HCT116 (cell line): ENCODE results near the gene WDR4. TPM values are rescaled to one million over a fixed set of nuclear protein-coding genes. Genes with fewer than 3 reads are reported as not detected.

Experiments
- ATAC-seq: fragments of 200-7000 bp; cut with Tn5 transposase; 2 replicates; pipeline ENCODE4 v1.9.1; 2020; ENCODE audit warnings: mild to moderate bottlenecking, moderate library complexity
- BruUV-seq: library from RNA; stranded (reverse); fragments of 400-500 nt; replicated peaks from 2 replicates; lab custom pipeline; 2021; lab: Mats Ljungman, UMichigan
- CTCF ChIA-PET: fragments of 300-600 bp; sonication (Branson Sonifier 250); formaldehyde crosslinking; loops from one replicate; lab custom pipeline; 2021; ENCODE audit warnings: antibody characterized with exemption; lab: Charles Lee
- POLR2A ChIA-PET: fragments of 300-600, 350-600 bp; sonication (Branson Sonifier 250); formaldehyde crosslinking; loops from one replicate; lab custom pipeline; 2021; ENCODE audit warnings: antibody characterized with exemption; lab: Charles Lee
- RAD21 ChIA-PET, 2 experiments: fragments of 300-600 bp; sonication (Branson Sonifier 250); formaldehyde crosslinking; loops; one replicate each; lab custom pipeline; 2023; ENCODE audit warnings: low total read pairs in 2 of 2; ENCODE audit not compliant: uncharacterized antibody in 2 of 2, unreplicated experiment in 2 of 2, low non-redundant PET in 1 of 2; lab: Charles Lee
- DNase-seq: peaks from one replicate; pipeline ENCODE4 v3.0.0-alpha.2; 2010; ENCODE audit warnings: low read depth, low spot score
- H2AFZ ChIP-seq: fragments of 200-600 bp; shearing (Covaris generic), sonication (generic); 2 replicates; pipeline ENCODE4 v1.6.1; 2017; ENCODE audit warnings: low read depth, mixed run types, mixed read lengths, antibody characterized with exemption, low read length; ENCODE audit not compliant: poor library complexity, severe bottlenecking
- H3K27ac ChIP-seq: 2 replicates; pipeline ENCODE4 v1.5.1; 2012; ENCODE audit warnings: low read depth, low read length
- H3K27me3 ChIP-seq: fragments of 200-600 bp; sonication (generic); 2 replicates; pipeline ENCODE4 v1.6.1; 2016; ENCODE audit warnings: mixed run types, low read length, mixed read lengths; ENCODE audit not compliant: insufficient read depth
- H3K36me3 ChIP-seq, 2 experiments: fragments of 200-500 bp in 1 of 2; fragments of 200-600 bp in 1 of 2; sonication (Bioruptor generic) in 1 of 2; sonication (generic) in 1 of 2; 2 replicates each; pipeline versions ENCODE4 v1.5.1 to v1.6.1; 2014 to 2016; ENCODE audit warnings: low read length in 2 of 2, inconsistent platforms in 1 of 2, mixed read lengths in 1 of 2, mixed run types in 1 of 2; ENCODE audit not compliant: insufficient read depth in 2 of 2, control insufficient read depth in 1 of 2
- H3K4me1 ChIP-seq, 2 experiments: fragments of 200-600 bp in 1 of 2; sonication (generic) in 1 of 2; 2 replicates each; pipeline versions ENCODE4 v1.5.1 to v1.6.1; 2012 to 2017; ENCODE audit warnings: low read length in 2 of 2, inconsistent platforms in 1 of 2, mild to moderate bottlenecking in 1 of 2, mixed read lengths in 1 of 2, mixed run types in 1 of 2, moderate library complexity in 1 of 2; ENCODE audit not compliant: insufficient read depth in 2 of 2, control insufficient read depth in 1 of 2
- H3K4me2 ChIP-seq: fragments of 200-600 bp; sonication (generic); 2 replicates; pipeline ENCODE4 v1.6.1; 2017; ENCODE audit warnings: mixed run types, low read length, mixed read lengths
- H3K4me3 ChIP-seq, 2 experiments: fragments of 200-600 bp in 1 of 2; sonication (generic) in 1 of 2; replicated peaks in 1 of 2; 2 replicates each; pipeline ENCODE4 v1.5.1; 2011 to 2016; ENCODE audit warnings: low read length in 2 of 2, control low read depth in 1 of 2, low read depth in 1 of 2, mild to moderate bottlenecking in 1 of 2, mixed read lengths in 1 of 2, mixed run types in 1 of 2
- H3K79me2 ChIP-seq: fragments of 200-600 bp; sonication (generic); 2 replicates; pipeline ENCODE4 v1.6.1; 2017; ENCODE audit warnings: mild to moderate bottlenecking, mixed run types, low read length, moderate library complexity, mixed read lengths; ENCODE audit not compliant: insufficient read depth
- H3K9ac ChIP-seq: fragments of 200-600 bp; sonication (generic); 2 replicates; pipeline ENCODE4 v1.6.1; 2016; ENCODE audit warnings: low read length, mixed read lengths
- H3K9me2 ChIP-seq: fragments of 200-600 bp; sonication (generic), shearing (Covaris generic); 2 replicates; pipeline ENCODE4 v1.6.1; 2017; ENCODE audit warnings: mixed run types, mild to moderate bottlenecking, moderate library complexity; ENCODE audit not compliant: insufficient read depth
- H3K9me3 ChIP-seq, 2 experiments: fragments of 200-500 bp in 1 of 2; fragments of 200-600 bp in 1 of 2; sonication (Bioruptor generic) in 1 of 2; sonication (generic) in 1 of 2; 2 replicates each; pipeline ENCODE4 v1.6.1; 2014 to 2017; ENCODE audit warnings: low read length in 2 of 2, mixed read lengths in 2 of 2, inconsistent platforms in 1 of 2, low read depth in 1 of 2, mild to moderate bottlenecking in 1 of 2, mixed run types in 1 of 2, moderate library complexity in 1 of 2; ENCODE audit not compliant: control insufficient read depth in 1 of 2, insufficient read depth in 1 of 2
- H4K20me1 ChIP-seq: fragments of 200-600 bp; sonication (generic), shearing (Covaris generic); 2 replicates; pipeline ENCODE4 v1.6.1; 2017; ENCODE audit warnings: mixed run types, mild to moderate bottlenecking, moderate library complexity; ENCODE audit not compliant: insufficient read depth
- ATF3 ChIP-seq: IDR thresholded peaks from 2 replicates; pipeline ENCODE4 v1.6.1; 2012
- ELF1 ChIP-seq: IDR thresholded peaks from 2 replicates; pipeline ENCODE4 v1.6.1; 2012; ENCODE audit warnings: low read depth, borderline replicate concordance
- MAX ChIP-seq: IDR thresholded peaks from 2 replicates; pipeline ENCODE4 v1.6.1; 2012
- POLR2A ChIP-seq: IDR thresholded peaks from 2 replicates; pipeline ENCODE4 v1.7.0; 2011; ENCODE audit warnings: borderline replicate concordance; ENCODE audit not compliant: insufficient read depth, insufficient read length; ENCODE audit errors: extremely low read depth
- SRF ChIP-seq: IDR thresholded peaks from 2 replicates; pipeline ENCODE4 v1.6.1; 2012; ENCODE audit warnings: low read depth
- ZNF274 ChIP-seq: fragments of 200-500 bp; sonication (Bioruptor generic); IDR thresholded peaks from 2 replicates; pipeline ENCODE4 v1.6.1; 2014; ENCODE audit warnings: mild to moderate bottlenecking, low read depth, low read length, inconsistent platforms
- intact Hi-C: fragments of 100-400 bp; cut with micrococcal nuclease; formaldehyde crosslinking; loops from 2 replicates; pipeline ENCODE4 v1.10.0; 2022
- total RNA-seq: library from RNA; stranded (reverse); gene quantifications from one replicate; pipeline ENCODE4 v1.2.1, GENCODE V29; 2021; ENCODE audit not compliant: unreplicated experiment

The WDR4 gene
- total RNA-seq, 1 experiment from 2014 or later, result 34.8 TPM

- TF ChIP-seq ELF1 (no peak), POLR2A (no peak), ZNF274 (no peak), MAX (no peak), SRF (no peak), ATF3 (no peak)
These were observed 11.1 kb downstream of the WDR4 start (continued) for GRCh38 chr21:42868196-42868595.

- no peak for TF ChIP-seq MAX
- Histone ChIP-seq H3K9me2 (no peaks in the 10 kb centered on the region), H3K9ac (no peak overlapping the region), H3K9me3 (no peaks in the 10 kb centered on the region), H3K79me2 (peaks cover 99% of the 10 kb centered on the region), H3K27me3 (no peaks in the 10 kb centered on the region), H2AFZ (no peak overlapping the region), H3K4me3 (no peak overlapping the region), H3K4me2 (no peak overlapping the region), H3K36me3 (peaks cover 25 to 79% of the 10 kb centered on the region in 2 experiments; a peak in 3 of 4 replicates), H3K27ac (no peak overlapping the region), H3K4me1 (no peaks in the 10 kb centered on the region), H4K20me1 (no peaks in the 10 kb centered on the region; the same call in 1 of the 2 replicates)
- CTCF ChIA-PET, result no interaction called here
- POLR2A ChIA-PET, result no interaction called here
- no peak for ATAC-seq
- intact Hi-C loops, result loop anchor here (10.0 kb wide), 1 partner anchor 981 kb away; no protein-coding TSS in a partner anchor
- RAD21 ChIA-PET, result no interaction called here
- no peak for DNase-seq
- BruUV-seq, result no TSS peak
These were observed 13.6 kb downstream of the WDR4 start for GRCh38 chr21:42865776-42866160.
